Neural progenitor cell (in vitro differentiated cells): ENCODE measurements around the gene SPP1. TPM values are rescaled to one million over a fixed set of nuclear protein-coding genes. Genes with fewer than 3 reads are reported as not detected.

Source experiments
- DNase-seq: peaks from one replicate; pipeline ENCODE4 v3.0.0-alpha.2; 2016; ENCODE audit warnings: low spot score
- H2AFZ ChIP-seq: fragments of 200-600 bp; sonication (generic); replicated peaks from 2 replicates; pipeline ENCODE4 v1.6.1; 2016; ENCODE audit warnings: antibody characterized with exemption
- H3F3A ChIP-seq: fragments of 200-600 bp; sonication (generic); 2 replicates; pipeline ENCODE4 v1.6.1; 2016; ENCODE audit warnings: antibody characterized with exemption, low read depth
- H3K27ac ChIP-seq: fragments of 200-600 bp; sonication (generic); 2 replicates; pipeline ENCODE4 v1.5.1; 2016; ENCODE audit warnings: mild to moderate bottlenecking
- H3K27me3 ChIP-seq: fragments of 200-600 bp; sonication (generic); 2 replicates; pipeline ENCODE4 v1.6.1; 2016; ENCODE audit warnings: mild to moderate bottlenecking, moderate library complexity
- H3K36me3 ChIP-seq: fragments of 200-600 bp; sonication (generic); 2 replicates; pipeline ENCODE4 v1.5.1; 2016
- H3K4me1 ChIP-seq: fragments of 200-600 bp; sonication (generic); 2 replicates; pipeline ENCODE4 v1.6.1; 2016; ENCODE audit warnings: mixed run types
- H3K4me2 ChIP-seq: fragments of 200-600 bp; sonication (generic); 2 replicates; pipeline ENCODE4 v1.6.1; 2016
- H3K4me3 ChIP-seq: fragments of 200-600 bp; sonication (generic); 2 replicates; pipeline ENCODE4 v1.5.1; 2016
- H3K79me2 ChIP-seq: fragments of 200-600 bp; sonication (generic); 2 replicates; pipeline ENCODE4 v1.6.1; 2016; ENCODE audit warnings: low read depth
- H3K9ac ChIP-seq: fragments of 200-600 bp; sonication (generic); 2 replicates; pipeline ENCODE4 v1.6.1; 2016
- H3K9me3 ChIP-seq: fragments of 200-600 bp; sonication (generic); 2 replicates; pipeline ENCODE4 v1.5.1; 2016; ENCODE audit warnings: low read depth
- H4K20me1 ChIP-seq: fragments of 200-600 bp; sonication (generic); 2 replicates; pipeline ENCODE4 v1.6.1; 2016; ENCODE audit warnings: low read depth
- H3K27ac Mint-ChIP-seq: 3 replicates; pipeline ENCODE4 v1.8.0; 2021; ENCODE audit warnings: mixed read lengths
- H3K27me3 Mint-ChIP-seq: 2 replicates; pipeline ENCODE4 v1.8.0; 2022; ENCODE audit warnings: low read depth, mild to moderate bottlenecking, inconsistent platforms, moderate library complexity, mixed read lengths; ENCODE audit not compliant: insufficient read depth
- H3K36me3 Mint-ChIP-seq: 3 replicates; pipeline ENCODE4 v1.8.0; 2021; ENCODE audit warnings: mixed read lengths
- H3K4me1 Mint-ChIP-seq: 3 replicates; pipeline ENCODE4 v1.8.0; 2021; ENCODE audit warnings: mixed read lengths
- H3K4me3 Mint-ChIP-seq: 3 replicates; pipeline ENCODE4 v1.8.0; 2021; ENCODE audit warnings: mild to moderate bottlenecking, moderate library complexity, mixed read lengths
- H3K9me3 Mint-ChIP-seq: 3 replicates; pipeline ENCODE4 v1.8.0; 2020; ENCODE audit warnings: mixed read lengths
- EZH2 ChIP-seq: fragments of 200-600 bp; sonication (generic); IDR thresholded peaks from 2 replicates; pipeline ENCODE4 v1.6.1; 2017; ENCODE audit warnings: antibody characterized with exemption, mild to moderate bottlenecking, moderate library complexity
- EZH2phosphoT487 ChIP-seq: fragments of 200-600 bp; sonication (generic); IDR thresholded peaks from 2 replicates; pipeline ENCODE4 v1.6.1; 2017; ENCODE audit warnings: antibody characterized with exemption
- total RNA-seq: library from RNA; depleted of rRNA; stranded (reverse); fragments of >200 nt; gene quantifications from 2 replicates; pipeline ENCODE4 v1.2.3, GENCODE V29; 2015; ENCODE audit warnings: low replicate concordance
- TF ChIP-seq, protein P1 (sequence below): fragments of 200-600 bp; sonication (generic); IDR thresholded peaks from 2 replicates; pipeline ENCODE4 v1.5.1; 2017; ENCODE audit warnings: antibody characterized with exemption, mild to moderate bottlenecking

Gene SPP1
- total RNA-seq, 1 donor from 2014 or later, result 0.54 TPM

DNA sequence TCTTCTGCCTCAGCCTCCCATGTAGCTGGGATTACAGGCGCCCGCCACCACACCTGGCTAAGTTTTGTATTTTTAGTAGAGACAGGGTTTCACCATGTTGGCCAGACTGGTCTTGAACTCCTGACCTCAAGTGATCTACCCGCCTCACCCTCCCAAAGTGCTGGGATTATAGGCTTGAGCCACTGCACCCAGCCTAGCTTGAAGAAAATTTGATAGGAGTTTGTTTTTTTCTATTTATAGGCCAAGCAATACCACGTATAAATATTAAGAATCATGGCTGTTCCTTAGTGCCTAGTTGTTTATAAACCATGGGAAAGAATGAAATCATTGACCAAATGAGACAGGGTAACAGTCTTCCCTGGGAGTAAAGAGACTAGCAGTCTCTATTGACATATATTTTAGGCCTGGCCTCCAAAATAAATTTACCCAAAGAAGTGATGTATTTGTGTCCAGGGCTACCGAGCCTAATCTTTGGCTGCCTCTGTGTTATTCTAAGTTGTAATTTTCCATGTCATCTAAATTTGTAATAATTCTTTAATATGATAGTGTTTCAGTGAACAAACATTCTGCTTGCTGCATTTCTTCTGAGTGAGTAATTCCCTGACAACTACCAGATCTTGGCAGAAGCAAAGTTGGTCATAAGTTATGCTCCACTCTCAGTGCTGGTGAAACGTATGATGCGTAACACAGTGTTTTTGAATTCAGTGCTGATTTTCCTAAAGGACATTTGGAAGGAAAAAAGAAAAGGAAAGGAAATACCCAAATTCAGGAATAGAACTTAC is 42.2 kb downstream of the SPP1 start:
- Mint-ChIP-seq H3K27me3 (peaks cover 3% of the 10 kb centered on the region), H3K4me1 (peaks cover 12% of the 10 kb centered on the region), H3K4me3 (no peak overlapping the region), H3K9me3 (peaks cover 3% of the 10 kb centered on the region), H3K36me3 (peaks cover 47% of the 10 kb centered on the region), H3K27ac (no peak overlapping the region)
- TF ChIP-seq EZH2phosphoT487 (no peak), EZH2 (no peak)
- TF ChIP-seq, protein P1, sequence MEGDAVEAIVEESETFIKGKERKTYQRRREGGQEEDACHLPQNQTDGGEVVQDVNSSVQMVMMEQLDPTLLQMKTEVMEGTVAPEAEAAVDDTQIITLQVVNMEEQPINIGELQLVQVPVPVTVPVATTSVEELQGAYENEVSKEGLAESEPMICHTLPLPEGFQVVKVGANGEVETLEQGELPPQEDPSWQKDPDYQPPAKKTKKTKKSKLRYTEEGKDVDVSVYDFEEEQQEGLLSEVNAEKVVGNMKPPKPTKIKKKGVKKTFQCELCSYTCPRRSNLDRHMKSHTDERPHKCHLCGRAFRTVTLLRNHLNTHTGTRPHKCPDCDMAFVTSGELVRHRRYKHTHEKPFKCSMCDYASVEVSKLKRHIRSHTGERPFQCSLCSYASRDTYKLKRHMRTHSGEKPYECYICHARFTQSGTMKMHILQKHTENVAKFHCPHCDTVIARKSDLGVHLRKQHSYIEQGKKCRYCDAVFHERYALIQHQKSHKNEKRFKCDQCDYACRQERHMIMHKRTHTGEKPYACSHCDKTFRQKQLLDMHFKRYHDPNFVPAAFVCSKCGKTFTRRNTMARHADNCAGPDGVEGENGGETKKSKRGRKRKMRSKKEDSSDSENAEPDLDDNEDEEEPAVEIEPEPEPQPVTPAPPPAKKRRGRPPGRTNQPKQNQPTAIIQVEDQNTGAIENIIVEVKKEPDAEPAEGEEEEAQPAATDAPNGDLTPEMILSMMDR, result no peak
- Histone ChIP-seq H2AFZ (no peak overlapping the region), H3K9ac (no peak overlapping the region), H3K4me3 (no peak overlapping the region), H3F3A (no peaks in the 10 kb centered on the region), H3K27me3 (no peaks in the 10 kb centered on the region), H3K79me2 (peaks cover 88% of the 10 kb centered on the region), H3K36me3 (peaks cover 7% of the 10 kb centered on the region), H4K20me1 (peaks cover 53% of the 10 kb centered on the region), H3K9me3 (no peaks in the 10 kb centered on the region), H3K4me1 (peaks cover 4% of the 10 kb centered on the region), H3K27ac (no peak overlapping the region), H3K4me2 (no peak overlapping the region)
- DNase-seq, result no peak

- peaks cover 3% of the 10 kb centered on the region for H3K9me3 Mint-ChIP-seq
- Histone ChIP-seq H3K9me3 (no peaks in the 10 kb centered on the region), H3K36me3 (peaks cover 8% of the 10 kb centered on the region), H3K4me2 (no peak overlapping the region), H3K4me3 (no peak overlapping the region), H3K9ac (no peak overlapping the region), H3K4me1 (no peaks in the 10 kb centered on the region), H3K27ac (no peak overlapping the region), H3K79me2 (peaks cover 80% of the 10 kb centered on the region), H2AFZ (no peak overlapping the region), H3F3A (no peaks in the 10 kb centered on the region), H3K27me3 (no peaks in the 10 kb centered on the region), H4K20me1 (peaks cover 46% of the 10 kb centered on the region)
- TF ChIP-seq, protein P1, result no peak
- no peak for TF ChIP-seq EZH2
- TF ChIP-seq EZH2phosphoT487, result no peak
- no peak overlapping the region for H3K27ac Mint-ChIP-seq
- H3K4me3 Mint-ChIP-seq, result no peak overlapping the region
- no peak for DNase-seq
- peaks cover 47% of the 10 kb centered on the region for H3K36me3 Mint-ChIP-seq
- peaks cover 6% of the 10 kb centered on the region for H3K4me1 Mint-ChIP-seq
- peaks cover 3% of the 10 kb centered on the region for H3K27me3 Mint-ChIP-seq
Measured at GRCh38 chr4:88018466-88018865, 43.0 kb downstream of the SPP1 start.

GRCh38 chr4:88021824-88022223 is 46.3 kb downstream of the SPP1 start:
- H3K36me3 Mint-ChIP-seq, result peaks cover 54% of the 10 kb centered on the region

More at GRCh38 chr4:88021824-88022223, 46.3 kb downstream of the SPP1 start:
- TF ChIP-seq, protein P1, result no peak
- no peak for TF ChIP-seq EZH2
- TF ChIP-seq EZH2phosphoT487, result no peak
- Mint-ChIP-seq H3K27ac (no peak overlapping the region), H3K4me3 (no peak overlapping the region), H3K27me3 (peaks cover 3% of the 10 kb centered on the region), H3K9me3 (peaks cover 21% of the 10 kb centered on the region), H3K4me1 (peaks cover 2% of the 10 kb centered on the region)
- no peak overlapping the region for H2AFZ ChIP-seq
- H3K4me2 ChIP-seq, result no peak overlapping the region
- no peaks in the 10 kb centered on the region for H3K27me3 ChIP-seq
- H4K20me1 ChIP-seq, result peaks cover 17% of the 10 kb centered on the region
- H3K4me1 ChIP-seq, result no peaks in the 10 kb centered on the region
- H3F3A ChIP-seq, result no peaks in the 10 kb centered on the region
- H3K9me3 ChIP-seq, result peaks cover 3% of the 10 kb centered on the region
- peaks cover 46% of the 10 kb centered on the region for H3K79me2 ChIP-seq
- no peak overlapping the region for H3K27ac ChIP-seq
- H3K9ac ChIP-seq, result no peak overlapping the region
- no peak overlapping the region for H3K4me3 ChIP-seq
- no peak for DNase-seq
- peaks cover 25% of the 10 kb centered on the region for H3K36me3 ChIP-seq
